Body of pancreas (tissue), 4 donors: ENCODE measurements around the gene ZNF430.

Experiments used
- POLR2A ChIP-seq, 3 donors: fragments of 450-650 bp; IDR thresholded peaks; one replicate each; pipeline ENCODE4 v1.6.1; 2016; ENCODE audit warnings: antibody characterized with exemption in 3 of 3, mild to moderate bottlenecking in 2 of 3
- TF ChIP-seq, protein P1 (sequence below), 7 experiments: fragments of 450-650 bp in 4 of 7; fragments of 200-600 bp in 3 of 7; sonication (generic) in 3 of 7; IDR thresholded peaks; one replicate each; pipeline ENCODE4 v1.5.1; 2016 to 2019; ENCODE audit warnings: antibody characterized with exemption in 7 of 7

DNA sequence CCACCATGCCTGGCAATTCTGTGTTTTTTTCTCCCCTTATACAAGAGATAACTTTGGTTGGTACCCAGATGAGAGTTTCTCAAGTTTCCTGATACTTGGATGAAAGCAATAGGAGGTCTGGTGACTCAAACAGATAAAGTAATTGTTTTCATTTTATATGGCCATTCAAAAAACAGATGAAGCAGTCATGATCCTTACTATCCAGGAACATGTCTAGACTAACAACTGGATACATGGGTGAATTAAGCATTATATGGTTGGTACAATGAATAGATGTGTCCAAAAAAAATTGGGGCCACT is 8.5 kb downstream of the ZNF430 start:
- TF ChIP-seq, protein P1, sequence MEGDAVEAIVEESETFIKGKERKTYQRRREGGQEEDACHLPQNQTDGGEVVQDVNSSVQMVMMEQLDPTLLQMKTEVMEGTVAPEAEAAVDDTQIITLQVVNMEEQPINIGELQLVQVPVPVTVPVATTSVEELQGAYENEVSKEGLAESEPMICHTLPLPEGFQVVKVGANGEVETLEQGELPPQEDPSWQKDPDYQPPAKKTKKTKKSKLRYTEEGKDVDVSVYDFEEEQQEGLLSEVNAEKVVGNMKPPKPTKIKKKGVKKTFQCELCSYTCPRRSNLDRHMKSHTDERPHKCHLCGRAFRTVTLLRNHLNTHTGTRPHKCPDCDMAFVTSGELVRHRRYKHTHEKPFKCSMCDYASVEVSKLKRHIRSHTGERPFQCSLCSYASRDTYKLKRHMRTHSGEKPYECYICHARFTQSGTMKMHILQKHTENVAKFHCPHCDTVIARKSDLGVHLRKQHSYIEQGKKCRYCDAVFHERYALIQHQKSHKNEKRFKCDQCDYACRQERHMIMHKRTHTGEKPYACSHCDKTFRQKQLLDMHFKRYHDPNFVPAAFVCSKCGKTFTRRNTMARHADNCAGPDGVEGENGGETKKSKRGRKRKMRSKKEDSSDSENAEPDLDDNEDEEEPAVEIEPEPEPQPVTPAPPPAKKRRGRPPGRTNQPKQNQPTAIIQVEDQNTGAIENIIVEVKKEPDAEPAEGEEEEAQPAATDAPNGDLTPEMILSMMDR (IDR thresholded peaks at IDR 0.05), result no peak
- no peak for TF ChIP-seq POLR2A (IDR thresholded peaks at IDR 0.05)
